GM21576 (cell line): ENCODE results near the gene TADA3.
A peak's percentile ranks its signal among the peaks of the same experiment; 100 is the strongest.

ENCODE experiments used
- ATAC-seq: cut with Tn5 transposase; IDR thresholded peaks from one replicate; pipeline ENCODE4 v1.9.1; 2021; ENCODE audit warnings: mild to moderate bottlenecking, moderate library complexity; ENCODE audit not compliant: unreplicated experiment

The TADA3 gene

GRCh38 chr3:9810433-9810770 is 18.1 kb upstream of the TADA3 start:
- ATAC-seq = no peak

GRCh38 chr3:9809615-9810432 is 17.6 kb upstream of the TADA3 start, which contains the start of gene TTLL3:
Gene TTLL3 (plus strand): TSS chr3:9810262. CDS start chr3:9810662, 400 bp downstream.
- peak; percentile 51 for ATAC-seq

- ATAC-seq = peak; percentile 15
Measured at GRCh38 chr3:9809239-9809614, 17.0 kb upstream of the TADA3 start.

- peak; percentile 54 for ATAC-seq
Measured at GRCh38 chr3:9808345-9809037, 16.2 kb upstream of the TADA3 start.

GRCh38 chr3:9807981-9808344 is 15.7 kb upstream of the TADA3 start:
- ATAC-seq = no peak

- no peak for ATAC-seq
Measured at GRCh38 chr3:9806688-9807589, 14.7 kb upstream of the TADA3 start.

GRCh38 chr3:9806137-9806536 is 13.9 kb upstream of the TADA3 start:
- no peak for ATAC-seq

GRCh38 chr3:9804996-9805395 is 12.7 kb upstream of the TADA3 start:
- no peak for ATAC-seq

GRCh38 chr3:9803494-9803893 is 11.2 kb upstream of the TADA3 start:
- no peak for ATAC-seq

- ATAC-seq = no peak
Measured at GRCh38 chr3:9800529-9800928, 8.3 kb upstream of the TADA3 start.

- no peak for ATAC-seq
Measured at GRCh38 chr3:9797196-9797945, 5.1 kb upstream of the TADA3 start.

- ATAC-seq = no peak
Measured at GRCh38 chr3:9795207-9795606, 2.9 kb upstream of the TADA3 start.

GRCh38 chr3:9794400-9794799 is 2.1 kb upstream of the TADA3 start:
- no peak for ATAC-seq

- no peak for ATAC-seq
Measured at GRCh38 chr3:9793161-9793781, 998 bp upstream of the TADA3 start.

GRCh38 chr3:9791790-9792404 is 376 bp downstream of the TADA3 start:
- no peak for ATAC-seq

GRCh38 chr3:9791127-9791526 is 1.1 kb downstream of the TADA3 start:
- ATAC-seq = no peak

GRCh38 chr3:9787714-9788113 is 4.6 kb downstream of the TADA3 start:
- no peak for ATAC-seq

GRCh38 chr3:9786825-9787669 is 5.2 kb downstream of the TADA3 start:
- no peak for ATAC-seq

- ATAC-seq = no peak
Measured at GRCh38 chr3:9786209-9786739, 6.0 kb downstream of the TADA3 start.
